COR-L47 (cell line): ENCODE measurements around the gene HOXD3.

Source experiments
- DNase-seq: peaks from one replicate; lab custom pipeline; 2025; lab: John Stamatoyannopoulos, UW

HOXD3 gene

GRCh38 chr2:176162911-176163671 is 6.0 kb downstream of the HOXD3 start:
- no peak for DNase-seq

DNA sequence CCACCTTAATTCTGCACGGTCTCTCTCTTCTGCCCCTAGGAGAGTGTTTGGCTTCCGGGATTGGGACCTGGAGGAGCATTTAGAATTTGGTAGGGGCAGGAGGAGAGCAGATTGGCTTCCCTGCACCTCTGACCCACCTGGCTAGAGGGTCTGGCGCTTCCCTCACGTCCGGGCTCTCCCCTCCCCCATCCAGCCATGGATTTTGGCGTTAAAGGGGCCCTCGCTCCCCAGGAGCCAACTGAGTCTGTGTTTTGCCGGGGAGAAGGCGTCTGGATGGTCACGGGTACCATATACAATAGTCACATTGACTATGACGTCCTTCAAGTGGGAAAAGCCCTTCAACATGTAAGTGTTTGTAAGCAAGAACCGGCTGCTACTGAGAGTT is 6.6 kb downstream of the HOXD3 start:
- no peak for DNase-seq

DNA sequence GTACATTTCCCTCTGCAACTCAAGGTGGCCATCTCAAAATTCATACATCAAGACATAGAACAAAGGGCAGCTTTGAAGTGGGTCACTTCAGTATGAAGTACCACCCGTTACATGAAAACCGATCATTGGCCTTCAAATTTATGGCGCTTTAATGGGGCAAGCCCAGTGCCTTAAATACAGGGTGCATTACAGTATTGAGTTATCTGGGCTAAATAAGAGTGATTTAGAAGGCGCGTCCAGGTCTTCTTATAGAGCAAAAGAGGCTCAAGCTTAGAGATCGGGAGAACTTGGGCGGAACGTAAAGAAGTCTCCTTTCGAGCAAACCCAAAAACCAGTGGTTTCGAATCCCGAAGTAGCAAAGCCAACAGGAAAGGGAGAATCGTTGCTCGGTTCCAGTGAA is 7.1 kb downstream of the HOXD3 start:
- no peak for DNase-seq

DNA sequence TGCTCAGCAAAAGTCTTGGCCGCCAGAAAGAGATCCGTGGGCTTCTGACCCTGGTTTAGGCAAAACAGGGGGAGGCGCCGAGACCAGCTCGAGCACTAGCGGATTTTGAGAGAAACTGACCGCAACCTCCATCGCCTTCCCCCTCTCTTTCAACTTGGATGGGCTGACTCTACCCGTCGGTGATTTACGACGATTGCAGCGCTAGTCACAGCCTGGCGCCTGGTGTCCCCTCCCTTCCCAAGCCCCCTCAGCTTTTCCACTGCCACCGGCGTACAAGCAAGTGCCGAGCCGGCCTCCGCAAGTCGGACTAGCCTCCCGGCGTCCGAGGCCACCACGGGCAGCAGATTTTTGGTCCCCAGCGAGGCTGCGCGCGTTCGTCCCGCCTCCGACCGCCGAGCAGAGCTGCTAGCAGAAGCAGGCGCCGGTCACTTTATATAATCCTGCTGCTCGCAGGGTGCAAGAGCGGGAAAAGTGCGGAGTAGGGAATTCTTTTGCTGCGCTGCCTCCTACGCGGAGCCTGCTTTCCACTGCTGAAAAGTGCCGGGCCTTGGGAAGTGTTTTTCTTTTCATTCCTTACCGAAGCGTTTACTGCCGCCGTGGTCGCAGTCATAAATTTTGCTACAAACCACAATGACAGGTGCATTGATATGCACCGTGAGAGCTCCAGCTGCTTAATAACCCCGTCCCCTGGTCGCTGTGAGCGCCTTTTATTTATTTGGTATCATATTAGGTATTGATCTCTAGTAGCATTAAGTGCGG is 7.7 kb downstream of the HOXD3 start:
- no peak for DNase-seq

GRCh38 chr2:176165370-176166050 is 8.4 kb downstream of the HOXD3 start:
- DNase-seq: no peak

DNA sequence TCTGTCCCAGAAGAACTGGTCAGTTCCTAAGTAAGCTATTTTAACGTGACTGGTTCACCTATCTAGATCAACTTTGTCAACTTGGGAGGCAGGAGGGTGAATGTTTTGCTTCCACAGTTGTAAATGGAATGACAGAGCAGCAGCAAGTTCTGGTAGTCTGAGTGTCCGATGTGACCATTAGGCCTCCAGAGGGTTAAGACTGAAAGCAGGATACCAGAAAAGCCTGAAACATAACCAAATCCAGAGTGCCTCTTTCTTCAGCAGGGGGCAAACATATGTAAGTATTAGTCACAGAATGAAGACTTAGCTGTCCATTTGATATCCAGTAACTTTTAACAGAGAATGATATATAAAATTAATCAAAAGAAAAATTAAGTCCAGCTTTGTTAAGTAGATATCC is 9.2 kb downstream of the HOXD3 start:
- DNase-seq: no peak

DNA sequence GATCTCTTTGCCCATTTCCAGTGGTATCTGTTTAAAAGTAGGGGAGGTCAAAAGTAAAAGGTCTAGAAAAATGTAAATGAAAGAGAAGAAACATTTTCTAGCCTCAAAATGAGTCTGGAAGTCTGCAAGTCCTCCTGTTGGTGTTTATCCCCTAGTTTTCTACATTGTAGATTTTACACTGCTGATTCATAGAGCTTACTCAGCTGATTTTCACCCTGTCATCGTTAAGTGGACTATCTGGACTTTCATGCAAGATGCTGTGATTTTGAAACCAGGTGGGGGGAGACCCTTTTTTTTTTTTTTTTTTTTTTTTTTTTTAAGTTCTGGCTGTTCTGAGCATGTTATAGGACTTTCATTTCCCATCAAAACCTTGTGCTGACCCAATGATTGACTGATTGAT is 10.3 kb downstream of the HOXD3 start:
- no peak for DNase-seq

- no peak for DNase-seq
Observed at GRCh38 chr2:176169181-176169580, 12.1 kb downstream of the HOXD3 start.

DNA sequence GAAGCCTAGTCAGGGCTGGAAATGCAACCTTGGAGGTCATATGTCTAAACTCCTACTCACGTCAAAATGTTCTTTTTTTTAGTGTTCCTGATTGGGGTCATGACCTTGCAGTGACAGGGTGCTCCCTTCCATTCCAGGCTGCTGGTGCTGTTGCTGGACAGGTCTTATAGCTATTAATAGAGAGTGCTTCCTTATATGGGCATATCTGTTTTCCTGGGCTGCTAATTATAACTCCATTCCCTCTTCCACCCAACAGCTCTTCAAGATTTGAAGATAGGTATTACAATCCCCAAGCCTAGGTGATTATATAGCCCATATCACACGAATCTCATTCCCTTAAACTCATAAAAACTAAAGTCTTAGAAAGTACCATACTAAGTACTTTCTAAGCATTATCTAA is 12.6 kb downstream of the HOXD3 start:
- no peak for DNase-seq

DNA sequence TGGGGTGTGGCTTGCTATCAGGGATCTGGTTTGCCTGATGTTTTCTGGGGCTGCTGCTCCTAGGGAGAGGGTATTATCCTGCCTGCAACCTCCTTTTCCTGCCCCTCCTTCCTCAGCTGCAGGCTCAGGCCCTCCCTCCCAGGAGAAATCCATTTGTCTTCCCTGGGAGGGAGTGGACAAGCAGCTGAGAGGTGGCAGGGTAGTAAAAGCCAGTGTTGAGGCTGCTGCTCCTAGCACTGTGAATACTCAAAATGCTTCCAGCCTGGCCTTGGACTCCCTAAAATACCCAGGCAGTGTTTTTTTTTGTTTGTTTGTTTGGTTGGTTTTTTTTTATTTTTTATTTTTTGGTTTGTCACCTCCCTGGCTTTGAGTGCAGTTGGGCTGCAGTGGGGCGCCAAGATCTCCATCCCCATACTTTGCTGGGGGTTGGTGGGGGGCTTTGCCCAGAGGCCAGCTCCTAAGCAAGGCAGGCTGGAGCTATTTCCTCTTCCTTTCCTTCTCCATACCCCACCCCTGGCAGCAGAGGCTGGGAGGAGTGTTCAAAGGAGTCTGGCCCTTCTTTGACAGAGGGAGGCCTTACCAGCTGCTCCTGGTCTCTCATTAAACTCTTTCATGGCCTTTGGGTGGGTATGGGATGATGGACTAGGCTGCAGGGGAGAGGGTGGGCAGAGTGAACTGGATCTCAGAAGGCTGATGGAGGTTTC is 13.6 kb downstream of the HOXD3 start:
- DNase-seq: no peak

- no peak for DNase-seq
Observed at GRCh38 chr2:176171351-176172006, 14.4 kb downstream of the HOXD3 start.

- DNase-seq: no peak
Observed at GRCh38 chr2:176172007-176172894, 15.1 kb downstream of the HOXD3 start.

DNA sequence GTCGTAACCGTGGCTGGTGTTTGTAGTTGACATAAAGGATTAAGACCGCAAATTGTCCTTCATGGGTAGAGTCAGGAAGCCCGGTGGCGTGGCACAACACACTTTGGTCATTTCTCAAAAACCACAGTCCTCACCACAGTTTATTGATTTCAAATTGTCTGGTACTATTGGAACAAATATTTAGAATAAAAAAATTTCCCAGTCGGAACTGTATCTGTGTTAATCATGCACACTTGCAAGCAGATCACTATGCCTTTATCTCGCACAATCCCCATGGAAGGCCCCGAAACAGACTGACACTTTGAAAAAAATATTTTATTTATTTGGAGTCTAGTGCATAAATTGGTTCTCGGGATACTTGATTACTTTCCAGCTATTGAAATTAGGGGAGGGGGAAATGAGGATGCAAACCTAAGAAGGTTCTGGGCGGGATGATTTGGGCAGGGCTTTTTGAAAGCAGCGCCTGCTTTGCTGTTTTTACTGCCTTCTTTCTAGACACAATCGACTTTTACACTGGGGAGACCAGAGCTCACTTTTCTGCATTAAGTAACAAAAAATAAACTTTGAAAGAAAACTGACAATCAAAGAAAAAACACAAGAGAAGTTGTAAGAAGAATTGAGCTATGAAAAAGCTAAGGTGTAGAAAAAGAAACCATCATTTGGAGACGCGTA is 15.9 kb downstream of the HOXD3 start:
- no peak for DNase-seq

DNA sequence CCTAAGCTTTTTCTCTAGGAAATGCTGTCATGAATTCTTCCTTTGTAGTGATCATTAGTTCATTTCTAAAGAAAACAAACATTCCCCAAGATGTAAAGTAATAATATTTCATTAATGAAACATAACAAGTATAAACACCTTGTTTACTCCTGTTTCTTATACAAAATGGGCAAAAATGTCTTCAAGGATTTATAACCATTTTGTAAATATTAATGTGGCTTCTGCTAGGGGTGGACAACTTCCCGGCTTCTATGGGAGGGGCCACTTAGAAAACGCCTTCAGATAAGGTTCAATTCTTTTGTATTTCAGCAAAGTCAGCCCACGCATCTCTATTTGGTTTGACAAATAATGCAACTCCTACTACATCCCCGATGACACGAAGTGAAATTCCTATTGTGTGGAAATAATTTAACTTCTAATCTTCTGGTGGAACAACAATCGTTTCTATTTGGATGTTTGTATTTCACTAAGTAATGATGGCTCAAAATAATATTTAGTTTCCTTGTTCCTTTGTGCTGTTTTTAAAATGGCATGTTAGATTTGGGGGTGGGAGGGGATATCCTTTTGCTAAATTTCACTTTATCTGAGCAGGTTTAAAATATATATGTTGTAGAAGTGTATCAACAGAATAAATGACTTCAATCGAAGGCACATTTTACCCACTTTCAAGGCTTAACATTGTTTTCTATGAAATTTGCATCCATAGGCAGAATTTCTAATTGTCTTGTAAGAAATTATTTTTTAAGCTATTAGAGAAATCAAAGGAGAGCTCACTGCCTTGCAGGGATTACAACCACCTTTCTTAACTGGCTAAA is 16.7 kb downstream of the HOXD3 start:
- DNase-seq: no peak

DNA sequence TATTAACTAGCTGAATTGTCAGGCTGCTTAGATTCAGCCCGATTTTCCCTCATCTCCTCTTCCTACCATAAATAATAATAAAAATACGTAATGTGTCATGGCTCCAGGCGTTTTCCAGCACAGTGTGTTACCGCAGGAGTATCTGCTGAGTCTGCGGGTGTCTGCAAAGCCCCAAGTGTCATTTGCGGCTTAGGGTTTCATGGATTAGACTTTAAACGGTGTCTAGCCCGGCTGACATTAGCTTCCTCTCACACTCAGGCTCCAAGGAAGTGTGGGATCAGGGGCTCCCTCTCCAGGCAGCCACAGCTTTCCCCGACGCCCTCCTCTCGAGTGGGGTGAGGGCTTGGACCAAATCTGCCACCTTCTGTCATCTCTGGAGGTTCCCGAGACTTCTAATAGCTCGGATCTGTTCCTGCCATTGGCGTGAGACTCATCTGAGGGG is 17.3 kb downstream of the HOXD3 start:
- no peak for DNase-seq

- no peak for DNase-seq
Observed at GRCh38 chr2:176174824-176175708, 18.0 kb downstream of the HOXD3 start.

GRCh38 chr2:176175709-176176607 is 18.9 kb downstream of the HOXD3 start:
- no peak for DNase-seq
